CD14-positive monocyte (primary cell): Measurements from ENCODE around the gene FAM200A. TPM values are rescaled to one million over a fixed set of nuclear protein-coding genes. Genes with fewer than 3 reads are reported as not detected.

ENCODE experiments used
- DNase-seq, 3 donors: peaks; one replicate each; pipeline ENCODE4 v3.0.0-alpha.2; 2011 to 2022
- H2AFZ ChIP-seq: 2 replicates; pipeline ENCODE4 v1.6.0; 2012; ENCODE audit warnings: mild to moderate bottlenecking, low read depth, low read length, inconsistent platforms; ENCODE audit not compliant: insufficient read depth, poor library complexity, severe bottlenecking
- H3K27ac ChIP-seq, 2 donors: 1 replicate in 1 of 2; 2 replicates in 1 of 2; pipeline ENCODE4 v1.5.1; 2012 to 2013; ENCODE audit warnings: low read length in 2 of 2, control low read depth in 1 of 2, inconsistent platforms in 1 of 2, low read depth in 1 of 2, mild to moderate bottlenecking in 1 of 2
- H3K27me3 ChIP-seq, 2 donors: one replicate each; pipeline versions ENCODE4 v1.6.0 to v1.6.1; 2011 to 2013; ENCODE audit warnings: low read length in 2 of 2; ENCODE audit not compliant: control insufficient read depth in 2 of 2, insufficient read depth in 2 of 2
- H3K36me3 ChIP-seq, 2 donors: replicated peaks in 1 of 2; 1 replicate in 1 of 2; 2 replicates in 1 of 2; pipeline versions ENCODE4 v1.5.1 to v1.6.1; 2012 to 2013; ENCODE audit warnings: low read length in 2 of 2, control low read depth in 1 of 2, inconsistent platforms in 1 of 2, mild to moderate bottlenecking in 1 of 2; ENCODE audit not compliant: insufficient read depth in 2 of 2, control insufficient read depth in 1 of 2
- H3K4me1 ChIP-seq, 2 donors: 1 replicate in 1 of 2; 2 replicates in 1 of 2; pipeline versions ENCODE4 v1.5.1 to v1.6.1; 2012 to 2013; ENCODE audit warnings: low read length in 2 of 2, control low read depth in 1 of 2, inconsistent platforms in 1 of 2, mild to moderate bottlenecking in 1 of 2, moderate library complexity in 1 of 2; ENCODE audit not compliant: insufficient read depth in 2 of 2, control insufficient read depth in 1 of 2
- H3K4me2 ChIP-seq: replicated peaks from 2 replicates; pipeline ENCODE3; 2012; ENCODE audit warnings: low read length, moderate library complexity, mild to moderate bottlenecking; ENCODE audit not compliant: poor library complexity, severe bottlenecking; ENCODE audit errors: extremely low read depth
- H3K4me3 ChIP-seq, 3 experiments: fragments of 200-600 bp in 1 of 3; sonication (generic) in 1 of 3; replicated peaks in 1 of 3; 1 replicate in 2 of 3; 2 replicates in 1 of 3; pipeline ENCODE4 v1.5.1; 2011 to 2013; ENCODE audit warnings: low read length in 3 of 3, mild to moderate bottlenecking in 3 of 3, control low read depth in 2 of 3, low read depth in 2 of 3, inconsistent platforms in 1 of 3, moderate library complexity in 1 of 3
- H3K79me2 ChIP-seq: 2 replicates; pipeline ENCODE4 v1.6.0; 2012; ENCODE audit warnings: mild to moderate bottlenecking, control low read depth, inconsistent platforms, low read length, moderate library complexity; ENCODE audit not compliant: insufficient read depth
- H3K9ac ChIP-seq: 2 replicates; pipeline ENCODE4 v1.6.0; 2017; ENCODE audit warnings: low read length, mild to moderate bottlenecking; ENCODE audit not compliant: insufficient read depth, poor library complexity, severe bottlenecking
- H3K9me3 ChIP-seq, 2 donors: replicated peaks in 1 of 2; 1 replicate in 1 of 2; 2 replicates in 1 of 2; pipeline versions ENCODE4 v1.5.1 to v1.6.1; 2012 to 2013; ENCODE audit warnings: low read length in 2 of 2, control low read depth in 1 of 2; ENCODE audit not compliant: control insufficient read depth in 1 of 2, insufficient read depth in 1 of 2
- H4K20me1 ChIP-seq: 2 replicates; pipeline ENCODE4 v1.6.0; 2012; ENCODE audit warnings: mild to moderate bottlenecking, low read length, control low read depth, moderate library complexity; ENCODE audit not compliant: insufficient read depth
- H3K27ac Mint-ChIP-seq, 7 donors: one replicate each; pipeline ENCODE4 v1.8.0; 2020; ENCODE audit warnings: mild to moderate bottlenecking in 7 of 7, mixed read lengths in 7 of 7, moderate library complexity in 6 of 7, inconsistent platforms in 2 of 7
- H3K27me3 Mint-ChIP-seq, 3 donors: one replicate each; pipeline ENCODE4 v1.8.0; 2021 to 2022; ENCODE audit warnings: low read depth in 3 of 3, mild to moderate bottlenecking in 3 of 3, mixed read lengths in 3 of 3, moderate library complexity in 3 of 3, inconsistent platforms in 1 of 3
- H3K36me3 Mint-ChIP-seq, 2 donors: one replicate each; pipeline ENCODE4 v1.8.0; 2020; ENCODE audit warnings: mixed read lengths in 2 of 2, inconsistent platforms in 1 of 2, mild to moderate bottlenecking in 1 of 2
- H3K4me1 Mint-ChIP-seq: one replicate; pipeline ENCODE4 v1.8.0; 2020; ENCODE audit warnings: mild to moderate bottlenecking, mixed read lengths
- H3K4me3 Mint-ChIP-seq, 2 donors: one replicate each; pipeline ENCODE4 v1.8.0; 2020; ENCODE audit warnings: mild to moderate bottlenecking in 2 of 2, mixed read lengths in 2 of 2, moderate library complexity in 1 of 2
- H3K9me3 Mint-ChIP-seq, 7 donors: one replicate each; pipeline ENCODE4 v1.8.0; 2020 to 2022; ENCODE audit warnings: mixed read lengths in 7 of 7, mild to moderate bottlenecking in 6 of 7, moderate library complexity in 6 of 7, inconsistent platforms in 2 of 7
- CTCF ChIP-seq: fragments of 200-600 bp; IDR thresholded peaks from one replicate; pipeline ENCODE4 v1.8.0; 2022; ENCODE audit warnings: antibody characterized with exemption, mild to moderate bottlenecking
- WGBS: methylation state at CpG from one replicate; pipeline ENCODE4 v1.1.5; 2013; ENCODE audit warnings: missing lambda C conversion rate; ENCODE audit not compliant: insufficient coverage; 5-methylcytosine and 5-hydroxymethylcytosine counted together
- intact Hi-C, 2 donors: fragments of 100-400 bp; cut with micrococcal nuclease; formaldehyde crosslinking; loops; one replicate each; pipeline versions ENCODE4 v1.15.0 to v1.15.1; 2023
- polyA plus RNA-seq, 3 donors: library from polyadenylated mRNA; depleted of rRNA in 1 of 3; unstranded in 2 of 3; stranded (reverse) in 1 of 3; fragments of 300-500 nt in 2 of 3; fragments of >200 nt in 1 of 3; fragmentation: Illumina TruSeq in 2 of 3; gene quantifications; 1 replicate in 2 of 3; 2 replicates in 1 of 3; pipeline ENCODE4 v1.2.3, GENCODE V29; 2012 to 2021

Gene FAM200A
- polyA plus RNA-seq, 3 donors, result 0.85 to 1.3 (median 1.2) TPM

- Histone ChIP-seq H3K4me2 (peak overlapping the region; percentile 91), H4K20me1 (peaks cover 41% of the 10 kb centered on the region), H3K27me3 (no peaks in the 10 kb centered on the region), H3K9ac (peak overlapping the region; percentile 97), H3K4me1 (peaks cover 29 to 33% of the 10 kb centered on the region in 2 donors), H2AFZ (peak overlapping the region; percentile 72), H3K79me2 (peaks cover 73% of the 10 kb centered on the region), H3K27ac (peak overlapping the region; percentile 100), H3K4me3 (peak overlapping the region; percentile 71 to 100 (median 99)), H3K36me3 (peaks cover 28 to 38% of the 10 kb centered on the region in 2 donors), H3K9me3 (peaks cover 7 to 17% of the 10 kb centered on the region in 2 donors)
- Mint-ChIP-seq H3K9me3 (peaks cover 7 to 19% (median 12%) of the 10 kb centered on the region in 7 donors), H3K4me1 (peaks cover 23% of the 10 kb centered on the region), H3K27me3 (no peaks in the 10 kb centered on the region), H3K36me3 (peaks cover 24 to 38% of the 10 kb centered on the region in 2 donors), H3K4me3 (peak overlapping the region; percentile 99 to 100), H3K27ac (peak overlapping the region; percentile 97 to 100 (median 99))
- DNase-seq, result peak; percentile 66 to 84 (median 84)
- intact Hi-C loops, result loop anchor here in 1 of 2 donors (2.0 kb wide), 1 partner anchor 27 kb away; the partner anchor contains the start of gene ZNF789
- TF ChIP-seq CTCF, result no peak
- 0% methylated on average over 11 of the region's 14 CpGs for WGBS
Observed at GRCh38 chr7:99499371-99499720, 52.6 kb downstream of the FAM200A start.

- 81% methylated on average over 7 of the region's 11 CpGs for WGBS
- no peak for DNase-seq
- no peaks in the 10 kb centered on the region for H3K27me3 Mint-ChIP-seq
- intact Hi-C loops, result loop anchor here in 1 of 2 donors (2.0 kb wide), 1 partner anchor 26 kb away; the partner anchor contains the start of gene ZNF789
- peak overlapping the region; percentile 97 for H3K9ac ChIP-seq
- H3K4me3 ChIP-seq, result peak overlapping the region; percentile 71 to 100 (median 99)
- peaks cover 15 to 27% (median 20%) of the 10 kb centered on the region in 7 donors for H3K9me3 Mint-ChIP-seq
- peak overlapping the region; percentile 97 to 100 (median 99) for H3K27ac Mint-ChIP-seq
- peaks cover 49% of the 10 kb centered on the region for H4K20me1 ChIP-seq
- H2AFZ ChIP-seq, result no peak overlapping the region
- peak overlapping the region; percentile 99 to 100 for H3K4me3 Mint-ChIP-seq
- peaks cover 15 to 25% of the 10 kb centered on the region in 2 donors for H3K9me3 ChIP-seq
- H3K4me1 Mint-ChIP-seq, result peaks cover 23% of the 10 kb centered on the region
- peaks cover 36 to 46% of the 10 kb centered on the region in 2 donors for H3K36me3 ChIP-seq
- peaks cover 81% of the 10 kb centered on the region for H3K79me2 ChIP-seq
- peaks cover 25 to 27% of the 10 kb centered on the region in 2 donors for H3K4me1 ChIP-seq
- H3K4me2 ChIP-seq, result peak overlapping the region; percentile 91
- H3K36me3 Mint-ChIP-seq, result peaks cover 32 to 46% of the 10 kb centered on the region in 2 donors
- H3K27me3 ChIP-seq, result no peaks in the 10 kb centered on the region
- no peak for TF ChIP-seq CTCF
- peak overlapping the region; percentile 100 for H3K27ac ChIP-seq
Observed at GRCh38 chr7:99498546-99498944, 53.4 kb downstream of the FAM200A start.
